H9 (cell line): ENCODE measurements around the gene EFNA5. TPM values are rescaled to one million over a fixed set of nuclear protein-coding genes. Genes with fewer than 3 reads are reported as not detected.

ENCODE experiments used
- DNase-seq: peaks from one replicate; pipeline ENCODE4 v3.0.0-alpha.2; 2017
- H2AFZ ChIP-seq: one replicate; pipeline ENCODE4 v1.6.1; 2013; ENCODE audit warnings: mild to moderate bottlenecking, low read length, control low read depth, moderate library complexity
- H2AK5ac ChIP-seq: 2 replicates; pipeline ENCODE4 v1.6.1; 2013; ENCODE audit warnings: low read length, control low read depth, mixed read lengths; ENCODE audit not compliant: insufficient read length
- H2BK120ac ChIP-seq: one replicate; pipeline ENCODE4 v1.6.1; 2013; ENCODE audit warnings: low read depth, mild to moderate bottlenecking, low read length, control low read depth, inconsistent platforms; ENCODE audit not compliant: poor library complexity, severe bottlenecking
- H2BK12ac ChIP-seq: 2 replicates; pipeline ENCODE4 v1.6.1; 2013; ENCODE audit warnings: low read length, control low read depth, mixed read lengths, low read depth; ENCODE audit not compliant: insufficient read length
- H2BK15ac ChIP-seq: 2 replicates; pipeline ENCODE4 v1.6.1; 2013; ENCODE audit warnings: low read depth, low read length, control low read depth
- H2BK20ac ChIP-seq: one replicate; pipeline ENCODE4 v1.6.1; 2013; ENCODE audit warnings: low read depth, mild to moderate bottlenecking, low read length, control low read depth, inconsistent platforms; ENCODE audit not compliant: poor library complexity, severe bottlenecking
- H2BK5ac ChIP-seq: 2 replicates; pipeline ENCODE4 v1.6.1; 2013; ENCODE audit warnings: low read length, control low read depth, mixed read lengths; ENCODE audit not compliant: insufficient read length
- H3K14ac ChIP-seq: 2 replicates; pipeline ENCODE4 v1.6.1; 2013; ENCODE audit warnings: low read length, control low read depth; ENCODE audit not compliant: insufficient read depth
- H3K18ac ChIP-seq: 2 replicates; pipeline ENCODE4 v1.6.1; 2013; ENCODE audit warnings: low read depth, mild to moderate bottlenecking, mixed read lengths, low read length, control low read depth; ENCODE audit not compliant: insufficient read length
- H3K23ac ChIP-seq: 2 replicates; pipeline ENCODE4 v1.6.1; 2013; ENCODE audit warnings: low read length, control low read depth, mixed read lengths, low read depth; ENCODE audit not compliant: insufficient read length
- H3K23me2 ChIP-seq: 2 replicates; pipeline ENCODE4 v1.6.1; 2013; ENCODE audit warnings: low read depth, mild to moderate bottlenecking, mixed read lengths, low read length, control low read depth; ENCODE audit not compliant: insufficient read length, poor library complexity, severe bottlenecking
- H3K27ac ChIP-seq: 2 replicates; pipeline ENCODE4 v1.5.1; 2013; ENCODE audit warnings: low read length, control low read depth, mixed read lengths, low read depth; ENCODE audit not compliant: insufficient read length
- H3K27me3 ChIP-seq: 2 replicates; pipeline ENCODE4 v1.6.1; 2013; ENCODE audit warnings: low read length, control low read depth, inconsistent platforms; ENCODE audit not compliant: insufficient read depth
- H3K4ac ChIP-seq: 2 replicates; pipeline ENCODE4 v1.6.1; 2013; ENCODE audit warnings: low read depth, mild to moderate bottlenecking, control low read depth, inconsistent platforms, low read length, moderate library complexity
- H3K4me1 ChIP-seq: 2 replicates; pipeline ENCODE4 v1.6.1; 2013; ENCODE audit warnings: low read length, control low read depth, inconsistent platforms; ENCODE audit not compliant: insufficient read depth
- H3K4me2 ChIP-seq: 2 replicates; pipeline ENCODE4 v1.6.1; 2013; ENCODE audit warnings: low read length, control low read depth, mixed read lengths; ENCODE audit not compliant: insufficient read length, insufficient read depth
- H3K56ac ChIP-seq: 2 replicates; pipeline ENCODE4 v1.6.1; 2013; ENCODE audit warnings: low read depth, mild to moderate bottlenecking, mixed read lengths, low read length, control low read depth; ENCODE audit not compliant: insufficient read length
- H3K79me1 ChIP-seq: 2 replicates; pipeline ENCODE4 v1.6.1; 2013; ENCODE audit warnings: low read depth, mild to moderate bottlenecking, moderate library complexity, low read length, control low read depth, inconsistent platforms; ENCODE audit not compliant: insufficient read depth, poor library complexity, severe bottlenecking
- H3K79me2 ChIP-seq: 2 replicates; pipeline ENCODE4 v1.6.1; 2013; ENCODE audit warnings: low read length, control low read depth, inconsistent platforms; ENCODE audit not compliant: insufficient read depth
- H3K9ac ChIP-seq: 2 replicates; pipeline ENCODE4 v1.6.1; 2013; ENCODE audit warnings: low read length, control low read depth, mixed read lengths; ENCODE audit not compliant: insufficient read length; ENCODE audit errors: extremely low read depth
- H3K9me3 ChIP-seq: one replicate; pipeline ENCODE4 v1.6.1; 2013; ENCODE audit warnings: low read depth, low read length, inconsistent platforms; ENCODE audit not compliant: control insufficient read depth
- H3T11ph ChIP-seq: one replicate; pipeline ENCODE4 v1.6.1; 2013; ENCODE audit warnings: mild to moderate bottlenecking, low read length, control low read depth, inconsistent platforms
- H4K20me1 ChIP-seq: one replicate; pipeline ENCODE4 v1.6.1; 2013; ENCODE audit not compliant: control insufficient read depth, insufficient read length, insufficient read depth
- H4K5ac ChIP-seq: 2 replicates; pipeline ENCODE4 v1.6.1; 2013; ENCODE audit warnings: low read depth, mild to moderate bottlenecking, mixed read lengths, low read length, control low read depth; ENCODE audit not compliant: insufficient read length
- H4K8ac ChIP-seq: replicated peaks from 2 replicates; pipeline ENCODE4 v1.6.1; 2013; ENCODE audit warnings: low read length, control low read depth, mixed read lengths, low read depth; ENCODE audit not compliant: insufficient read length
- H4K91ac ChIP-seq: 2 replicates; pipeline ENCODE4 v1.6.1; 2013; ENCODE audit warnings: low read depth, mild to moderate bottlenecking, moderate library complexity, mixed read lengths, low read length, control low read depth; ENCODE audit not compliant: insufficient read length
- H3K27ac Mint-ChIP-seq, 3 experiments: 2 replicates in 2 of 3; 3 replicates in 1 of 3; pipeline ENCODE4 v1.8.0; 2020 to 2021; ENCODE audit warnings: mixed read lengths in 3 of 3, mild to moderate bottlenecking in 1 of 3, moderate library complexity in 1 of 3
- H3K27me3 Mint-ChIP-seq: 2 replicates; pipeline ENCODE4 v1.8.0; 2021; ENCODE audit warnings: low read depth, mild to moderate bottlenecking, moderate library complexity, mixed read lengths
- H3K36me3 Mint-ChIP-seq, 3 experiments: 2 replicates in 2 of 3; 3 replicates in 1 of 3; pipeline ENCODE4 v1.8.0; 2020 to 2021; ENCODE audit warnings: low read depth in 3 of 3, mixed read lengths in 3 of 3; ENCODE audit not compliant: insufficient read depth in 1 of 3
- H3K4me1 Mint-ChIP-seq, 2 experiments: 2 replicates each; pipeline ENCODE4 v1.8.0; 2020; ENCODE audit warnings: mixed read lengths in 2 of 2
- H3K4me3 Mint-ChIP-seq, 2 experiments: 2 replicates in 1 of 2; 3 replicates in 1 of 2; pipeline ENCODE4 v1.8.0; 2020 to 2021; ENCODE audit warnings: mild to moderate bottlenecking in 2 of 2, mixed read lengths in 2 of 2, moderate library complexity in 1 of 2
- H3K9me3 Mint-ChIP-seq, 2 experiments: 2 replicates in 1 of 2; 3 replicates in 1 of 2; pipeline ENCODE4 v1.8.0; 2020; ENCODE audit warnings: mild to moderate bottlenecking in 2 of 2, mixed read lengths in 2 of 2, moderate library complexity in 1 of 2
- CTCF ChIP-seq: fragments of 200-600 bp; sonication (generic); conservative IDR thresholded peaks from 3 replicates; pipeline ENCODE4 v1.8.0; 2021; ENCODE audit warnings: antibody characterized with exemption, mild to moderate bottlenecking
- WGBS: extraction: QIAGEN DNeasy Blood & Tissue Kit; methylation state at CpG from one replicate; pipeline ENCODE4 v1.1.7; 2013; ENCODE audit warnings: missing lambda C conversion rate, low lambda C conversion rate, mixed read lengths; ENCODE audit not compliant: insufficient read length; ENCODE audit errors: extremely low coverage; 5-methylcytosine and 5-hydroxymethylcytosine counted together
- total RNA-seq: library from RNA; stranded (reverse); gene quantifications from 2 replicates; pipeline ENCODE4 v1.2.1, GENCODE V29; 2021

EFNA5 gene
- total RNA-seq, 1 experiment from 2014 or later = 20.4 TPM

DNA sequence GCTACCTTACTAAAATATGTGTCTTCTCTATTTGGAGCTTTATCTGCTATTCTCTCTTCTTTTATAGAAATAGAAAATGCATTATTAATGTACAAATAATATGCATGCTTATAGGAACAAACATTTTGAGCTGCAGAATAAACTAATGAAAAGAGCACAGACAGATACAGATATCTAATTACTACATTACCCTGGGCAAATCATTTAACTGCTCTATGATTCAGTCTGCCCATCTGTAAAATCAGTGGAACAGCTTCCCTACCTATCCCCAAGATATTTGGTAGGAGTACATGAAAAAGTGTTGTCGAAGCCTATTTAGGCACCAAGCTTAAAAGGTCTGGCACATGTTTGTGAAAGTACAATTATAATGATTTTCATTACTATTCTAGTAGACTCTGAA is 166.3 kb downstream of the EFNA5 start:
- no peak overlapping the region for H2AK5ac ChIP-seq
- TF ChIP-seq CTCF = no peak
- H3K27me3 ChIP-seq = no peaks in the 10 kb centered on the region
- H3K4ac ChIP-seq = no peak overlapping the region
- H4K91ac ChIP-seq = no peak overlapping the region
- H2BK120ac ChIP-seq = no peak overlapping the region
- H3K36me3 Mint-ChIP-seq = no peaks in the 10 kb centered on the region
- H2BK15ac ChIP-seq = no peak overlapping the region
- no peak overlapping the region for H2AFZ ChIP-seq
- H3K23me2 ChIP-seq = no peaks in the 10 kb centered on the region
- no peak overlapping the region for H3K18ac ChIP-seq
- H3K4me1 Mint-ChIP-seq = peaks cover 52 to 63% of the 10 kb centered on the region in 2 experiments
- no peak overlapping the region for H4K8ac ChIP-seq
- H3K9me3 Mint-ChIP-seq = no peaks in the 10 kb centered on the region
- no peaks in the 10 kb centered on the region for H3K79me1 ChIP-seq
- H3K56ac ChIP-seq = no peak overlapping the region
- H3K27ac Mint-ChIP-seq = no peak overlapping the region
- H3T11ph ChIP-seq = no peak overlapping the region
- DNase-seq = no peak
- H3K27ac ChIP-seq = no peak overlapping the region
- no peak overlapping the region for H2BK5ac ChIP-seq
- H3K14ac ChIP-seq = no peak overlapping the region
- H3K4me3 Mint-ChIP-seq = no peak overlapping the region
- H3K9me3 ChIP-seq = no peaks in the 10 kb centered on the region
- no peak overlapping the region for H3K4me2 ChIP-seq
- H4K5ac ChIP-seq = no peak overlapping the region
- H3K23ac ChIP-seq = no peak overlapping the region
- H3K4me1 ChIP-seq = peaks cover 12% of the 10 kb centered on the region
- H4K20me1 ChIP-seq = no peaks in the 10 kb centered on the region
- H2BK12ac ChIP-seq = no peak overlapping the region
- H2BK20ac ChIP-seq = no peak overlapping the region
- no CpG with 5 or more reads among the region's 1 CpG for WGBS
- H3K79me2 ChIP-seq = no peaks in the 10 kb centered on the region
- no peak overlapping the region for H3K9ac ChIP-seq
- no peaks in the 10 kb centered on the region for H3K27me3 Mint-ChIP-seq
